ENCODE results near the gene GM2A.

The GM2A gene

DNA sequence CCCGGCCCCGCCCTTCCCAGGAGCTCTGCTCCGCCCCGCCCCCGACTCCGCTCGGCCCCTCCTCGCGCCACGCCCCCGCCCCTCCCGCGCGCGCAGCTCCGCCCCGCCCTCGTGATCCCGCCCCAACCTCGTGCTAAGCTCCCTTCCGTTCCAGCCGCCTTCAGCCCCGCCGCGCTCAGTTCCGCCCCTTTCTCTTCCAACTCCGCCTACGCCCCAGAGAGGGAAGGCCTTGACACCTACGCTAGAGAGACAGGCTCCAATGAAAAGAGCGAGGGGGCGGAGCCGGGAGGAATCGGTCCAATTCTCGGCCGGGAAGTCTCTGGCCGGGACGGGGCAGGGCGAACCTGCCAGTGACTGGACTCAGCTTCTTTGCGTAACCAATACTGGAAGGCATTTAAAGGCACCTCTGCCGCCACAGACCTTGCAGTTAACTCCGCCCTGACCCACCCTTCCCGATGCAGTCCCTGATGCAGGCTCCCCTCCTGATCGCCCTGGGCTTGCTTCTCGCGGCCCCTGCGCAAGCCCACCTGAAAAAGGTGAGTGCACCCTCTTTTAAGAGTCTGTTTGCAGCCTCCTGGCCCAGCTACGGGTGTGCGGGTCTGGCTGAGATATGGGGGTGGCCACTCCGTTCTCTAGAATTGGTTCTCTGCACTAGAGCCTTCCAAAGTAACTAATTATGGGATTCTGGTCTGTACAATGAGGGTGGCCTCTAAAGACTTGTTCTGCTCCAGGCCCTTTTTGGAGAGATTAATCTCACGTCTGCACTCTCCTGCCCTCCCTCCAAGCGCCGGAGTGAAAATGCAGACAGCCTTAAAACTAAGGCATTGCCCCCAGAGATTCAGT is at the start of gene GM2A:
TSS of gene GM2A (plus strand) at position 424 of the 843 bp plus-strand sequence. CDS start at position 456, 32 bp downstream.
- in situ Hi-C loops (cut with HindIII; ENCODE audit: low pct_ligation_motif_present, low sequenced_read_pairs): no loop called here
- DNase-seq: peak; percentile 99
- H3K4me3 ChIP-seq (ENCODE audit: low read depth, low read length): peak within 1 kb of the TSS; percentile 83
- H3K27ac ChIP-seq: peak within 1 kb of the TSS; percentile 51
- TF ChIP-seq, protein P1, sequence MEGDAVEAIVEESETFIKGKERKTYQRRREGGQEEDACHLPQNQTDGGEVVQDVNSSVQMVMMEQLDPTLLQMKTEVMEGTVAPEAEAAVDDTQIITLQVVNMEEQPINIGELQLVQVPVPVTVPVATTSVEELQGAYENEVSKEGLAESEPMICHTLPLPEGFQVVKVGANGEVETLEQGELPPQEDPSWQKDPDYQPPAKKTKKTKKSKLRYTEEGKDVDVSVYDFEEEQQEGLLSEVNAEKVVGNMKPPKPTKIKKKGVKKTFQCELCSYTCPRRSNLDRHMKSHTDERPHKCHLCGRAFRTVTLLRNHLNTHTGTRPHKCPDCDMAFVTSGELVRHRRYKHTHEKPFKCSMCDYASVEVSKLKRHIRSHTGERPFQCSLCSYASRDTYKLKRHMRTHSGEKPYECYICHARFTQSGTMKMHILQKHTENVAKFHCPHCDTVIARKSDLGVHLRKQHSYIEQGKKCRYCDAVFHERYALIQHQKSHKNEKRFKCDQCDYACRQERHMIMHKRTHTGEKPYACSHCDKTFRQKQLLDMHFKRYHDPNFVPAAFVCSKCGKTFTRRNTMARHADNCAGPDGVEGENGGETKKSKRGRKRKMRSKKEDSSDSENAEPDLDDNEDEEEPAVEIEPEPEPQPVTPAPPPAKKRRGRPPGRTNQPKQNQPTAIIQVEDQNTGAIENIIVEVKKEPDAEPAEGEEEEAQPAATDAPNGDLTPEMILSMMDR (IDR thresholded peaks at IDR 0.05; ENCODE audit: low read depth, low read length, missing control alignments): no peak
- no peaks in the 10 kb centered on the region for H3K27me3 ChIP-seq (replicated peaks)
- H3K36me3 ChIP-seq (replicated peaks): no peaks in the 10 kb centered on the region

DNA sequence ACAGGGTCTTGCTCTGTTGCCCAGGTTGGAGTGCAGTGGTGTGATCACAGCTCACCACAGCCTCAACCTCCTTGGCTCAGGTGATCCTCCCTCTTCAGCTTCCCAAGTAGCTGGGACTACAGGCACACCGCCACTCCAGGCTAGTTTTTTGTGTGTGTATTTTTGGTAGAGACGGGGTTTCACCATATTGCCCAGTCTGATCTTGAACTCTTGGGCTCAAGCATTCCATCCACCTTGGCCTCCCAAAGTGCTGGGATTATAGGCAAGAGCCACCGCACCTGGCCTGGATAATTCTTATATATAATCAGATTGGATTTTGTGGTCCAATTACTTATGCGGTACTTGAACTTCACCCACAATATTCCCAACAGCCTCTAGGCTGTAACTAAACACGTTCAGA is 48.9 kb upstream of the GM2A start:
- DNase-seq: no peak
- no peak overlapping the region for H3K27ac ChIP-seq
- in situ Hi-C loops (cut with HindIII; ENCODE audit: low pct_ligation_motif_present, low sequenced_read_pairs): no loop called here
- H3K4me3 ChIP-seq (ENCODE audit: low read depth, low read length): no peak overlapping the region
- TF ChIP-seq, protein P1 (IDR thresholded peaks at IDR 0.05; ENCODE audit: low read depth, low read length, missing control alignments): no peak
- no peaks in the 10 kb centered on the region for H3K27me3 ChIP-seq (replicated peaks)
- no peaks in the 10 kb centered on the region for H3K36me3 ChIP-seq (replicated peaks)

DNA sequence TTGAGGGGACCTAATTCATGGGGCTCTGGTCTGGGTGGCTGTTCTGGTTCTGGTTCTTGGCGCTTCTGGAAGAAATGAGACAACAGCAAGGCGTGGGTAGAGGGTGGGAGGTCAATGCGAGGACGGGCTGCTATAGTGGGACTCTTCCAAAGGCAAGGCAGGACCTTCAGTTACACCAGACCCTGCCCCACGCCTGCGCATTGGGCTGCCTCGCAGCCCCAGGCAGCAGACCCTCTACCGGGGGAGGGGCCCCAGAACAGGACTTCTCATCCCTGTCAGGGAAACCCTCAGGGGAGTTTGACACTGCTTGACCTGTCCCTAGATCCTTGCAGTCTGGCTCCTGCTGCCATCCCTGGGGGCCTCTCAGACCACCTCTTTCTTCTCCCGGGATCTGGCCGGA is 47.6 kb upstream of the GM2A start:
- TF ChIP-seq, protein P1 (IDR thresholded peaks at IDR 0.05; ENCODE audit: low read depth, low read length, missing control alignments): no peak
- Histone ChIP-seq H3K36me3 (replicated peaks) (no peaks in the 10 kb centered on the region), H3K27ac (no peak overlapping the region), H3K27me3 (replicated peaks) (no peaks in the 10 kb centered on the region), H3K4me3 (ENCODE audit: low read depth, low read length) (no peak overlapping the region)
- in situ Hi-C loops (cut with HindIII; ENCODE audit: low pct_ligation_motif_present, low sequenced_read_pairs): no loop called here
- DNase-seq: no peak

DNA sequence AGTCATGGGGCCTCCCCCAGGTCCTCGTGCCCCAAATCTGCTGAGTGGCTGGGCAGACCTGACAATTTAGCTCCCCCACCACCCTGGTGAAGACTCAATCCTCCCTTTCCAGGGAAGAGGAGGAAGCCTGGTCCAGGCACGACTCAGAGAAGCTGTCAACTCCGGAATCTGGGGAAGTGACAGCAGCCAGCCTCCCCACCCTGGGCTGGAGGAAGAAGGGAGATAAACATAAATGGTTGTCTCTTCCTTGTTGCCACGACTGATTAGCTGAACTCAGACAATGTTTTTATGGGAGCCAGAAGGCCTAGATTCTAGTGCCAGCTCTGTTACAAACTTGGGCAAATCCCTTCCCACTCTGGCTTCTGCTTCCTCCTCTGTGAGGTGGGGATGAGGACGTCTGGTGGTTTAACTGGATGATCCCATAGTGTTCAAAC is 44.5 kb upstream of the GM2A start:
- in situ Hi-C loops (cut with HindIII; ENCODE audit: low pct_ligation_motif_present, low sequenced_read_pairs): no loop called here
- no peak for DNase-seq

DNA sequence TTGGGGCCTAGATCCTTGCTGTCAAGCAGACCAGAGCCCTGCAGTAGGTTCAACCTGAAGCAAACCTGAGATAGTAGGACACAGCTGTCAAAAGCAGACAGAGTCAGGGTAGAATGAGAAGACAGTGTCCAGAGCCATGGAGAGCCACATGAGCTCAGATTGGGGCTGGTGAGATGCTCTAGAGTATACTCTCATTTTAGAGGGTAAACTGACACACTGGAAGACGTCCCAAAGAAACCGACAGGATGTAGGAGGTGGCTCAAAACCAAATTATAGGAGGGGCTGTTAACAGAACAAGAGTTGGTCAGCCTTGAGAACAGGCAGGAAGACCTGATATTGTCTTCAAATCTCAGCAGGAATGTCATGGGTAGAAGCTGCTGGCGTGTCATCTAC is 40.6 kb upstream of the GM2A start:
- TF ChIP-seq, protein P1 (IDR thresholded peaks at IDR 0.05; ENCODE audit: low read depth, low read length, missing control alignments): no peak
- no peak overlapping the region for H3K4me3 ChIP-seq (ENCODE audit: low read depth, low read length)

More for the DNA sequence above, 44.5 kb upstream of the GM2A start:
- Histone ChIP-seq H3K4me3 (ENCODE audit: low read depth, low read length) (no peak overlapping the region), H3K27ac (no peak overlapping the region), H3K36me3 (replicated peaks) (no peaks in the 10 kb centered on the region), H3K27me3 (replicated peaks) (no peaks in the 10 kb centered on the region)
- TF ChIP-seq, protein P1 (IDR thresholded peaks at IDR 0.05; ENCODE audit: low read depth, low read length, missing control alignments): no peak

More for the DNA sequence above, 40.6 kb upstream of the GM2A start:
- H3K27ac ChIP-seq: no peak overlapping the region
- DNase-seq: no peak
- no peaks in the 10 kb centered on the region for H3K27me3 ChIP-seq (replicated peaks)
- in situ Hi-C loops (cut with HindIII; ENCODE audit: low pct_ligation_motif_present, low sequenced_read_pairs): no loop called here
- H3K36me3 ChIP-seq (replicated peaks): no peaks in the 10 kb centered on the region
